ENCODE results near the gene RMC1. TPM values are rescaled to one million over a fixed set of nuclear protein-coding genes. Genes with fewer than 3 reads are reported as not detected.
"Not testable (repeated sequence)": the region's sequence is repeated elsewhere in the genome, so short reads cannot be mapped to it uniquely, and the experiment has no call there.

The RMC1 gene
- total and polyA plus RNA-seq, 3 donors from 2014 or later = 33.5 to 51.5 (median 44.2) TPM

DNA sequence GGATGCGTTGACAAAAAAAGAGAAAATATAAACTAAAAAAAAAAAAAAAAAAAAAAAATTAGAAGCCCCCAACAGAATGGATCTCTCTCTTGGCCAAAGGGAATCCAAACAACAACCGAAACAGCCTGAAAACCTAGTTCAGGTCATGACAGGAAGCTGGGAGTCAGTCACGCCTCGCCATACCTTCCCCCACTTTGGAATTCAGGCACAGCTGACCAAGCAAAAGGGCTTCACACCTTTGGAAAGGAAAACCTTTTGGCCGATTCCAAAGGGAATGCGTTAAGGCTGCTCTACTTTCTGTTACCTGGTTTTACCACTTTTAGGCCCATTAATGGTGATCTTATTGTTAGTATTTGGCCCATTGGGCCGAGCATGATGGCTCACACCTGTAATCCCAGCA lies 17.9 kb upstream of the RMC1 start:
- no peaks in the 10 kb centered on the region for H3K36me3 ChIP-seq (ENCODE audit: low read depth, missing control alignments)
- H3K27ac ChIP-seq = no peak overlapping the region
- TF ChIP-seq POLR2A (IDR thresholded peaks at IDR 0.05) = no peak
- TF ChIP-seq, protein P1, sequence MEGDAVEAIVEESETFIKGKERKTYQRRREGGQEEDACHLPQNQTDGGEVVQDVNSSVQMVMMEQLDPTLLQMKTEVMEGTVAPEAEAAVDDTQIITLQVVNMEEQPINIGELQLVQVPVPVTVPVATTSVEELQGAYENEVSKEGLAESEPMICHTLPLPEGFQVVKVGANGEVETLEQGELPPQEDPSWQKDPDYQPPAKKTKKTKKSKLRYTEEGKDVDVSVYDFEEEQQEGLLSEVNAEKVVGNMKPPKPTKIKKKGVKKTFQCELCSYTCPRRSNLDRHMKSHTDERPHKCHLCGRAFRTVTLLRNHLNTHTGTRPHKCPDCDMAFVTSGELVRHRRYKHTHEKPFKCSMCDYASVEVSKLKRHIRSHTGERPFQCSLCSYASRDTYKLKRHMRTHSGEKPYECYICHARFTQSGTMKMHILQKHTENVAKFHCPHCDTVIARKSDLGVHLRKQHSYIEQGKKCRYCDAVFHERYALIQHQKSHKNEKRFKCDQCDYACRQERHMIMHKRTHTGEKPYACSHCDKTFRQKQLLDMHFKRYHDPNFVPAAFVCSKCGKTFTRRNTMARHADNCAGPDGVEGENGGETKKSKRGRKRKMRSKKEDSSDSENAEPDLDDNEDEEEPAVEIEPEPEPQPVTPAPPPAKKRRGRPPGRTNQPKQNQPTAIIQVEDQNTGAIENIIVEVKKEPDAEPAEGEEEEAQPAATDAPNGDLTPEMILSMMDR (IDR thresholded peaks at IDR 0.05) = no peak
- no peaks in the 10 kb centered on the region for H3K4me1 ChIP-seq
- no peaks in the 10 kb centered on the region for H3K9me3 ChIP-seq
- no peak overlapping the region for H3K4me3 ChIP-seq
- intact Hi-C loops (cut with DNase I; ENCODE audit: low total_unique reads) = no loop called here
- DNase-seq = no peak
- WGBS, 2 donors = 89 to 91% methylated on average over 7 of the region's 7 CpGs
- H3K27me3 ChIP-seq = no peaks in the 10 kb centered on the region

DNA sequence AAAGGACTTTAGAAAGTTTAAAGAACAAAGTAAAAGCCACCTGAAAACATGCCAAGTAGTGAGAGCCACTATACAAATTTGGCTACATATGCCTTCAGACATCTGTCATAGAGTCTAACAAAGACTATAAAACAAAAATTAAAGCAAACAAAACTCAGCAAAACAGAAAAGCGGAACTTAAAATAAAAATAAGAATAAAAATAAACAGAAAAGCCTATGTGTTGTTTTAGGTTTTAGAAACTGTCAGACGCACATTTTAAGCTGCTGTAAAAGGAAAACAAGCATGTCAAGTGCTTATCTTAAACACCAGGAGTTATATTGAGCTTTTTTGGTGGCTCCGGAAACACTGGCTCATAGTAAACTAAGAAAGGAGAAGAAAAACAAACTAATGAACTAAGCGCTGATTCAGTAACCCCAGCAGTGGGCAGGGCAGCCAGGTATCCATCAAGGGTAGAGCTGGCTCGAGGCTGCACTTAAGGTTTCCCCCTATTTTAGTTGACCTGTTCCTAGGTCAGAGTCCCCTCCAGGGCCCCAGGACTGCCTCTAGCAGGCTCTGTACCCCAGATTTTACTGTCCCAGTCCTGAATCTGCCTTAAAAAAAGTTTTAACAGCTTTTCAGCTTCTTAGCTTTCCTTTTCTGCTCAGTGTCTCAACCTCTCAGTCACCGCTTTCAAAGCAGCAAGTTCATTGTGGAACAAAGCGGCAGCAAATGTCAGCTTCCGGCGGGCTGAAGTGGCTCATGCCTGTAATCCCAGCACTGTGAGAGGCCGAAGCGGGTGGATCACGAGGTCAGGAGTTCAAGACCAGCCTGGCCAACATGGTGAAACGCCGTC lies 15.4 kb upstream of the RMC1 start:
- TF ChIP-seq, protein P1 (IDR thresholded peaks at IDR 0.05) = no peak
- TF ChIP-seq POLR2A (IDR thresholded peaks at IDR 0.05) = no peak
- Histone ChIP-seq H3K4me3 (no peak overlapping the region), H3K27me3 (no peaks in the 10 kb centered on the region), H3K4me1 (no peaks in the 10 kb centered on the region), H3K27ac (peak overlapping the region in 1 of 2 donors; percentile 48), H3K36me3 (ENCODE audit: low read depth, missing control alignments) (no peaks in the 10 kb centered on the region), H3K9me3 (no peaks in the 10 kb centered on the region)
- no peak for DNase-seq
- WGBS, 2 donors = 60 to 62% methylated on average over 14 of the region's 14 CpGs
- intact Hi-C loops (cut with DNase I; ENCODE audit: low total_unique reads) = no loop called here

DNA sequence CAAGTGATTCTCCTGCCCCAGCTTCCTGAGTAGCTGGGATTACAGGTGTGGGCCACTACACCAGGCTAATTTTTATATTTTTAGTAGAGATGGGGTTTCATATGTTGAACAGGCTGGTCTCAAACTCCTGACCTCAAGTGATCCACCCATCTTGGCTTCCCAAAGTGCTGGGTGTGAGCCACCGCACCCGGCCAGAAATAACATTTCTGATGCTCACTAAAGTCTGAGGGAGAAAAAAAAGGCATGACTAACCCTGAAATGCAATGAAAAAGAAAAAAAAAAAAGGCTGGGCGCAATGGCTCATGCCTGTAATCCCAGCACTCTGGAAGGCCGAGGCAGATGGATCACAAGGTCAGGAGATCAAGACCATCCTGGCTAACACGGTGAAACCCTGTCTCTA lies 13.7 kb upstream of the RMC1 start:
- H3K4me1 ChIP-seq; intact Hi-C loops (cut with DNase I; ENCODE audit: low total_unique reads); H3K9me3 ChIP-seq; H3K36me3 ChIP-seq (ENCODE audit: low read depth, missing control alignments); H3K27me3 ChIP-seq; DNase-seq; H3K4me3 ChIP-seq; H3K27ac ChIP-seq: not testable (repeated sequence)
- 65 to 66% methylated on average over 5 of the region's 5 CpGs for WGBS, 2 donors

DNA sequence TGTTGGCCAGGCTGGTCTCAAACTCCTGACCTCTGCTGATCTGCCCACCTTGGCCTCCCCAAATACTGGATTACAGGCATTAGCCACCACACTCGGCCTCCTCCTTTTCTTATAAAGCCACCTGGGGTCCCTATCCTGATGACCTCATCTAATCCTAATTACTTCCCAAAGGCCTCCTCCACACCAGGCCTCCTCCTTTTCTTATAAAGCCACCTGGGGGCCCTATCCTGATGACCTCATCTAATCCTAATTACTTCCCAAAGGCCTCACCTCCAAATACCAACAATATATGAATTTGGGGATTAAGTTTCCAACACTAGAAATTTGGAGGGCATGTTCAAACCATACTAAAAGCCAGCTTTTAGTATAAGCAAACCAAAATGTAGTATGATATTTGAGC lies 9.7 kb upstream of the RMC1 start:
- 85 to 100% methylated on average over 1 of the region's 1 CpG for WGBS, 2 donors

DNA sequence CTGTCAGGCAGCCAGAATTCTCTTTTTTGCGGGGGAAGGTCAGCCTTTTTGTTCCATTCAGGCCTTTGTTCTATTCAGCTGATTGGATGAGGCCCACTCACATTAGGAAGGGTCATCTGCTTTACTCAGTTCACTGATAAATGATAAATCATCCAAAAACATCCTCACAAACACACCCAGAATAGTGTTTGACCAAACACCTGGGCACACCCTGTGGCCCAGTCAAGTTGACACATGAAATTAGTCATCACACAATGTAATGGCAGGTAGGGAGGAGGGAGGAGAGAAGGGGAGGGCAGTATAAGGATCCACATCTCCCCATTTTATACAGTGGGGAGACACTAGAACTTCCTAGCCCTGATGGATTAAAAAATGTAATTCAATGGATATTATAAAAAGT lies 8.3 kb upstream of the RMC1 start:
- TF ChIP-seq, protein P1 (IDR thresholded peaks at IDR 0.05) = no peak
- no peak for TF ChIP-seq POLR2A (IDR thresholded peaks at IDR 0.05)
- DNase-seq = no peak
- intact Hi-C loops (cut with DNase I; ENCODE audit: low total_unique reads) = no loop called here

More for the DNA sequence above, 9.7 kb upstream of the RMC1 start:
- Histone ChIP-seq H3K36me3 (ENCODE audit: low read depth, missing control alignments) (no peaks in the 10 kb centered on the region), H3K4me1 (no peaks in the 10 kb centered on the region), H3K27ac (no peak overlapping the region), H3K27me3 (no peaks in the 10 kb centered on the region), H3K4me3 (no peak overlapping the region), H3K9me3 (no peaks in the 10 kb centered on the region)
- TF ChIP-seq POLR2A (IDR thresholded peaks at IDR 0.05) = no peak
- TF ChIP-seq, protein P1 (IDR thresholded peaks at IDR 0.05) = no peak
- no peak for DNase-seq
- intact Hi-C loops (cut with DNase I; ENCODE audit: low total_unique reads) = no loop called here

More for the DNA sequence above, 8.3 kb upstream of the RMC1 start:
- Histone ChIP-seq H3K4me3 (no peak overlapping the region), H3K27ac (no peak overlapping the region), H3K36me3 (ENCODE audit: low read depth, missing control alignments) (no peaks in the 10 kb centered on the region), H3K27me3 (no peaks in the 10 kb centered on the region), H3K9me3 (no peaks in the 10 kb centered on the region), H3K4me1 (no peaks in the 10 kb centered on the region)
- WGBS, 2 donors = 83 to 89% methylated on average over 1 of the region's 1 CpG

Measured in testis (tissue), 3 donors.